ENCODE results near the gene ZNF665.
"Not testable (repeated sequence)": the region's sequence is repeated elsewhere in the genome, so short reads cannot be mapped to it uniquely, and the experiment has no call there.

- TF ChIP-seq, protein P1, sequence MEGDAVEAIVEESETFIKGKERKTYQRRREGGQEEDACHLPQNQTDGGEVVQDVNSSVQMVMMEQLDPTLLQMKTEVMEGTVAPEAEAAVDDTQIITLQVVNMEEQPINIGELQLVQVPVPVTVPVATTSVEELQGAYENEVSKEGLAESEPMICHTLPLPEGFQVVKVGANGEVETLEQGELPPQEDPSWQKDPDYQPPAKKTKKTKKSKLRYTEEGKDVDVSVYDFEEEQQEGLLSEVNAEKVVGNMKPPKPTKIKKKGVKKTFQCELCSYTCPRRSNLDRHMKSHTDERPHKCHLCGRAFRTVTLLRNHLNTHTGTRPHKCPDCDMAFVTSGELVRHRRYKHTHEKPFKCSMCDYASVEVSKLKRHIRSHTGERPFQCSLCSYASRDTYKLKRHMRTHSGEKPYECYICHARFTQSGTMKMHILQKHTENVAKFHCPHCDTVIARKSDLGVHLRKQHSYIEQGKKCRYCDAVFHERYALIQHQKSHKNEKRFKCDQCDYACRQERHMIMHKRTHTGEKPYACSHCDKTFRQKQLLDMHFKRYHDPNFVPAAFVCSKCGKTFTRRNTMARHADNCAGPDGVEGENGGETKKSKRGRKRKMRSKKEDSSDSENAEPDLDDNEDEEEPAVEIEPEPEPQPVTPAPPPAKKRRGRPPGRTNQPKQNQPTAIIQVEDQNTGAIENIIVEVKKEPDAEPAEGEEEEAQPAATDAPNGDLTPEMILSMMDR (IDR thresholded peaks at IDR 0.05) = not testable (repeated sequence)
- not testable (repeated sequence) for TF ChIP-seq POLR2A (IDR thresholded peaks at IDR 0.05)
These were observed 7.8 kb downstream of the ZNF665 start for GRCh38 chr19:53185155-53185882.

Measured in esophagus squamous epithelium (tissue), 4 donors.